K562 (cell line): ENCODE results near the gene CDCP1. TPM values are rescaled to one million over a fixed set of nuclear protein-coding genes. Genes with fewer than 3 reads are reported as not detected.

Source experiments
- ARHGAP35 ChIP-seq: fragments of 450-650 bp; IDR thresholded peaks from 2 replicates; pipeline ENCODE4 v1.6.1; 2018; ENCODE audit not compliant: partially characterized antibody
- CREB3 ChIP-seq: fragments of 450-650 bp; conservative IDR thresholded peaks from 2 replicates; pipeline ENCODE4 v1.6.1; 2016; ENCODE audit warnings: missing genetic modification characterization, low read depth, mild to moderate bottlenecking, missing compliant biosample characterization, moderate library complexity
- EZH2 ChIP-seq: IDR thresholded peaks from 2 replicates; pipeline ENCODE4 v1.6.1; 2012; ENCODE audit warnings: low read depth, mild to moderate bottlenecking, inconsistent platforms, low read length, borderline replicate concordance
- HDAC2 ChIP-seq: fragments of 450-650 bp; IDR thresholded peaks from 2 replicates; pipeline ENCODE4 v1.6.1; 2016; ENCODE audit warnings: mild to moderate bottlenecking
- HNRNPK ChIP-seq: fragments of 200-400 bp; formaldehyde crosslinking; IDR thresholded peaks from one replicate; pipeline ENCODE4 v1.6.1; 2018; ENCODE audit warnings: mild to moderate bottlenecking, low read depth, low read length; ENCODE audit not compliant: poor library complexity, severe bottlenecking
- KDM4B ChIP-seq, 2 experiments: fragments of 450-650 bp in 1 of 2; sonication (generic) in 1 of 2; IDR thresholded peaks; 2 replicates each; pipeline ENCODE4 v1.6.1; 2016 to 2017; ENCODE audit warnings: borderline replicate concordance in 2 of 2, antibody characterized with exemption in 1 of 2, low read depth in 1 of 2, mild to moderate bottlenecking in 1 of 2
- KLF13 ChIP-seq: fragments of 450-650 bp; IDR thresholded peaks from 2 replicates; pipeline ENCODE4 v1.6.1; 2016; ENCODE audit warnings: missing genetic modification characterization, low read depth, mild to moderate bottlenecking, missing compliant biosample characterization, moderate library complexity, borderline replicate concordance
- MEIS2 ChIP-seq: fragments of 450-650 bp; IDR thresholded peaks from 2 replicates; pipeline ENCODE4 v1.6.1; 2014; ENCODE audit warnings: mild to moderate bottlenecking; ENCODE audit not compliant: partially characterized antibody
- MLLT1 ChIP-seq, 2 experiments: fragments of 450-650 bp; IDR thresholded peaks; 2 replicates each; pipeline ENCODE4 v1.6.1; 2016
- NFE2L1 ChIP-seq: fragments of 450-650 bp; IDR thresholded peaks from 2 replicates; pipeline ENCODE4 v1.6.1; 2016; ENCODE audit warnings: missing genetic modification characterization, low read depth, mild to moderate bottlenecking, missing compliant biosample characterization, moderate library complexity, borderline replicate concordance
- NR2C1 ChIP-seq, 2 experiments: fragments of 450-650 bp; IDR thresholded peaks; 2 replicates each; pipeline ENCODE4 v1.6.1; 2017; ENCODE audit warnings: mild to moderate bottlenecking in 2 of 2, antibody characterized with exemption in 1 of 2, inconsistent platforms in 1 of 2, missing compliant biosample characterization in 1 of 2, missing genetic modification characterization in 1 of 2
- PCBP1 ChIP-seq: fragments of 200-400 bp; formaldehyde crosslinking; IDR thresholded peaks from 2 replicates; pipeline ENCODE4 v1.6.1; 2018; ENCODE audit warnings: mild to moderate bottlenecking, low read depth, low read length; ENCODE audit not compliant: poor library complexity, severe bottlenecking
- PYGO2 ChIP-seq: fragments of 450-650 bp; IDR thresholded peaks from 2 replicates; pipeline ENCODE4 v1.6.1; 2016; ENCODE audit warnings: mild to moderate bottlenecking, missing genetic modification characterization, moderate library complexity, missing compliant biosample characterization
- SMARCB1 ChIP-seq: IDR thresholded peaks from 2 replicates; pipeline ENCODE4 v1.6.1; 2011; ENCODE audit warnings: improper control_type of control experiment, low read depth; ENCODE audit not compliant: insufficient read length
- STAT5B ChIP-seq: fragments of 250-450 bp; sonication (Bioruptor Pico); IDR thresholded peaks from 2 replicates; pipeline ENCODE4 v1.8.0; 2021; ENCODE audit warnings: mild to moderate bottlenecking, inconsistent platforms
- TFE3 ChIP-seq: fragments of 450-650 bp; formaldehyde crosslinking; IDR thresholded peaks from 2 replicates; pipeline ENCODE4 v1.4.0; 2020; ENCODE audit warnings: mild to moderate bottlenecking, mixed read lengths
- ZC3H4 ChIP-seq: sonication (generic); formaldehyde crosslinking; IDR thresholded peaks from 2 replicates; pipeline ENCODE4 v1.9.0; 2021; ENCODE audit warnings: missing genetic modification reagents, borderline replicate concordance
- ZNF165 ChIP-seq: fragments of 250-450 bp; sonication (Bioruptor Pico); IDR thresholded peaks from 2 replicates; pipeline ENCODE4 v1.4.0; 2020; ENCODE audit warnings: borderline replicate concordance
- ZNF324 ChIP-seq: fragments of 250-450 bp; sonication (Bioruptor Pico); IDR thresholded peaks from 2 replicates; pipeline ENCODE4 v1.4.0; 2020; ENCODE audit warnings: mild to moderate bottlenecking
- ZNF347 ChIP-seq: fragments of 450-650 bp; formaldehyde crosslinking; IDR thresholded peaks from 2 replicates; pipeline ENCODE4 v1.4.0; 2020; ENCODE audit warnings: low read depth, mild to moderate bottlenecking, moderate library complexity
- ZNF512 ChIP-seq: IDR thresholded peaks from 2 replicates; pipeline ENCODE4 v1.6.1; 2016; ENCODE audit warnings: missing genetic modification characterization, missing compliant biosample characterization
- polyA plus RNA-seq, 8 experiments: library from polyadenylated mRNA; depleted of rRNA in 4 of 8; stranded (reverse) in 5 of 8; unstranded in 3 of 8; fragments of >200 nt; fragmentation: Nextera tagmentation in 2 of 8; fragmentation: Illumina TruSeq in 1 of 8; extraction: Ambion mirVana in 2 of 8; extraction: Trizol in 1 of 8; gene quantifications; 2 replicates each; pipeline versions ENCODE4 v1.2.1 to v1.2.3, GENCODE V29; 2011 to 2014; ENCODE audit warnings: inconsistent platforms in 1 of 8, missing spikeins in 1 of 8
- total RNA-seq, 7 experiments: library from RNA; depleted of rRNA in 6 of 7; stranded (reverse); fragments of >200 nt in 6 of 7; fragmentation: Illumina TruSeq in 2 of 7; extraction: Trizol in 2 of 7; gene quantifications; 2 replicates each; pipeline versions ENCODE4 v1.2.1 to v1.2.3, GENCODE V29; 2011 to 2021; ENCODE audit warnings: low replicate concordance in 1 of 7
- TF ChIP-seq, protein P1 (sequence below): IDR thresholded peaks from 3 replicates; pipeline ENCODE4 v1.6.1; 2011; ENCODE audit warnings: borderline replicate concordance, mild to moderate bottlenecking; ENCODE audit not compliant: insufficient read length, insufficient read depth

CDCP1 gene
- total and polyA plus RNA-seq, 9 of the 15 experiments (the other 6 are each of a cell fraction or from before 2014, with no cell fraction given), result 3.9 to 16.4 (median 5.2) TPM

- TF ChIP-seq ZNF512 (tag) (peak; percentile 16; the same call in 1 of the 2 replicates), MLLT1 (IDR thresholded peaks at IDR 0.05) (no peak), ZC3H4 (CRISPR knock-in tag) (no peak), KLF13 (tag) (no peak), HNRNPK (no peak), NR2C1 (IDR thresholded peaks at IDR 0.05) (no peak), NR2C1 (tag; IDR thresholded peaks at IDR 0.05) (no peak), PCBP1 (no peak), ZNF324 (no peak), STAT5B (CRISPR knock-in tag) (no peak), CREB3 (tag) (no peak), TFE3 (no peak), ARHGAP35 (no peak), ZNF165 (no peak), KDM4B (IDR thresholded peaks at IDR 0.05; ENCODE audit: borderline replicate concordance in 2 of 2, low read depth in 1 of 2) (no peak), EZH2 (no peak), ZNF347 (no peak), MEIS2 (no peak), SMARCB1 (no peak), NFE2L1 (no peak), PYGO2 (tag) (no peak), HDAC2 (no peak)
- TF ChIP-seq, protein P1, sequence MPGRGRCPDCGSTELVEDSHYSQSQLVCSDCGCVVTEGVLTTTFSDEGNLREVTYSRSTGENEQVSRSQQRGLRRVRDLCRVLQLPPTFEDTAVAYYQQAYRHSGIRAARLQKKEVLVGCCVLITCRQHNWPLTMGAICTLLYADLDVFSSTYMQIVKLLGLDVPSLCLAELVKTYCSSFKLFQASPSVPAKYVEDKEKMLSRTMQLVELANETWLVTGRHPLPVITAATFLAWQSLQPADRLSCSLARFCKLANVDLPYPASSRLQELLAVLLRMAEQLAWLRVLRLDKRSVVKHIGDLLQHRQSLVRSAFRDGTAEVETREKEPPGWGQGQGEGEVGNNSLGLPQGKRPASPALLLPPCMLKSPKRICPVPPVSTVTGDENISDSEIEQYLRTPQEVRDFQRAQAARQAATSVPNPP, result no peak
Observed at GRCh38 chr3:45055032-45055410, 91.2 kb downstream of the CDCP1 start (continued).
